H1 (cell line): ENCODE data around the gene IP6K3. TPM values are rescaled to one million over a fixed set of nuclear protein-coding genes. Genes with fewer than 3 reads are reported as not detected.

Experiments
- CTCF ChIA-PET: fragments of 300-600 bp; sonication (Branson Sonifier 250); formaldehyde crosslinking; loops from one replicate; lab custom pipeline; 2021; ENCODE audit not compliant: partially characterized antibody; lab: Charles Lee
- POLR2A ChIA-PET: fragments of 300-600 bp; sonication (Branson Sonifier 250); formaldehyde crosslinking; loops from one replicate; lab custom pipeline; 2021; ENCODE audit warnings: inconsistent platforms; ENCODE audit not compliant: partially characterized antibody; lab: Charles Lee
- DNase-seq, 2 experiments: peaks; one replicate each; pipeline versions ENCODE4 v3.0.0 to v3.0.0-alpha.2; 2010 to 2022; ENCODE audit warnings: low spot score in 2 of 2, low read depth in 1 of 2, mixed read lengths in 1 of 2
- FAIRE-seq: peaks from 2 replicates; lab custom pipeline; 2011; peaks lifted over from hg19 to GRCh38; lab: Jason Lieb, UNC
- H2AFZ ChIP-seq: 2 replicates; pipeline ENCODE4 v1.8.1; 2012; ENCODE audit warnings: low read length, inconsistent platforms
- H2AK5ac ChIP-seq: 2 replicates; pipeline ENCODE4 v1.6.1; 2013; ENCODE audit warnings: low read depth, low read length
- H2BK120ac ChIP-seq: replicated peaks from 2 replicates; pipeline ENCODE3; 2013; ENCODE audit warnings: low read depth, low read length, inconsistent platforms
- H2BK12ac ChIP-seq: 2 replicates; pipeline ENCODE4 v1.6.1; 2013; ENCODE audit warnings: low read depth, low read length
- H2BK15ac ChIP-seq: 2 replicates; pipeline ENCODE4 v1.6.1; 2013; ENCODE audit warnings: low read length
- H2BK20ac ChIP-seq: 2 replicates; pipeline ENCODE4 v1.6.1; 2013; ENCODE audit warnings: low read length
- H2BK5ac ChIP-seq: 2 replicates; pipeline ENCODE4 v1.6.1; 2013; ENCODE audit warnings: low read depth, low read length
- H3K14ac ChIP-seq: 2 replicates; pipeline ENCODE4 v1.6.1; 2013; ENCODE audit warnings: inconsistent platforms; ENCODE audit not compliant: insufficient read length
- H3K18ac ChIP-seq: 2 replicates; pipeline ENCODE4 v1.6.1; 2013; ENCODE audit warnings: low read length; ENCODE audit errors: extremely low read depth
- H3K23ac ChIP-seq: 2 replicates; pipeline ENCODE4 v1.6.1; 2013; ENCODE audit warnings: inconsistent platforms; ENCODE audit not compliant: insufficient read length
- H3K23me2 ChIP-seq: 2 replicates; pipeline ENCODE4 v1.6.1; 2013; ENCODE audit warnings: low read depth, low read length
- H3K27ac ChIP-seq: 2 replicates; pipeline ENCODE4 v1.6.1; 2011; ENCODE audit warnings: low read depth, low read length, inconsistent platforms
- H3K27me3 ChIP-seq, 4 experiments: replicated peaks in 1 of 4; 1 replicate in 1 of 4; 2 replicates in 3 of 4; pipeline versions ENCODE4 v1.6.1 to v1.8.1; 2011 to 2013; ENCODE audit warnings: low read length in 3 of 4, mild to moderate bottlenecking in 3 of 4, inconsistent platforms in 2 of 4, mixed read lengths in 2 of 4, moderate library complexity in 1 of 4; ENCODE audit not compliant: control insufficient read depth in 3 of 4, insufficient read depth in 3 of 4; ENCODE audit errors: extremely low read depth in 1 of 4
- H3K36me3 ChIP-seq, 4 experiments: 2 replicates each; pipeline versions ENCODE4 v1.6.1 to v1.8.1; 2011 to 2013; ENCODE audit warnings: mild to moderate bottlenecking in 4 of 4, low read length in 3 of 4, moderate library complexity in 2 of 4, control low read depth in 1 of 4, inconsistent platforms in 1 of 4; ENCODE audit not compliant: insufficient read depth in 4 of 4, control insufficient read depth in 2 of 4
- H3K4ac ChIP-seq: replicated peaks from 2 replicates; pipeline ENCODE3; 2013; ENCODE audit warnings: low read length, low read depth, mixed read lengths, inconsistent platforms; ENCODE audit not compliant: insufficient read length
- H3K4me1 ChIP-seq, 4 experiments: replicated peaks in 1 of 4; 1 replicate in 1 of 4; 2 replicates in 3 of 4; pipeline versions ENCODE4 v1.6.1 to v1.8.1; 2011 to 2013; ENCODE audit warnings: low read length in 3 of 4, inconsistent platforms in 2 of 4, mixed read lengths in 1 of 4; ENCODE audit not compliant: insufficient read depth in 4 of 4, control insufficient read depth in 3 of 4
- H3K4me2 ChIP-seq, 2 experiments: 2 replicates each; pipeline versions ENCODE4 v1.6.1 to v1.8.1; 2011 to 2013; ENCODE audit warnings: low read depth in 2 of 2, low read length in 2 of 2, control low read depth in 1 of 2, inconsistent platforms in 1 of 2, mild to moderate bottlenecking in 1 of 2; ENCODE audit not compliant: insufficient read depth in 1 of 2
- H3K4me3 ChIP-seq, 4 experiments: fragments of 200-600, 300-600 bp in 1 of 4; sonication (generic), shearing (Covaris generic), sonication (Bioruptor Twin) in 1 of 4; 2 replicates each; pipeline versions ENCODE4 v1.5.1 to v1.8.1; 2011 to 2016; ENCODE audit warnings: low read length in 4 of 4, low read depth in 3 of 4, control low read depth in 2 of 4, inconsistent platforms in 2 of 4, mild to moderate bottlenecking in 2 of 4, mixed read lengths in 1 of 4, moderate library complexity in 1 of 4; ENCODE audit not compliant: insufficient read depth in 2 of 4; ENCODE audit errors: extremely low read depth in 1 of 4
- H3K56ac ChIP-seq: replicated peaks from 2 replicates; pipeline ENCODE3; 2013; ENCODE audit warnings: low read depth, mild to moderate bottlenecking, mixed read lengths, low read length, inconsistent platforms; ENCODE audit not compliant: insufficient read length
- H3K79me1 ChIP-seq: 2 replicates; pipeline ENCODE4 v1.6.1; 2013; ENCODE audit warnings: low read depth, low read length, control low read depth
- H3K79me2 ChIP-seq, 2 experiments: 2 replicates each; pipeline versions ENCODE4 v1.6.1 to v1.8.1; 2012 to 2013; ENCODE audit warnings: low read length in 2 of 2, mild to moderate bottlenecking in 2 of 2, inconsistent platforms in 1 of 2; ENCODE audit not compliant: insufficient read depth in 2 of 2, control insufficient read depth in 1 of 2
- H3K9ac ChIP-seq, 4 experiments: replicated peaks in 1 of 4; 1 replicate in 1 of 4; 2 replicates in 3 of 4; pipeline versions ENCODE4 v1.6.1 to v1.8.1; 2011 to 2013; ENCODE audit warnings: low read depth in 3 of 4, low read length in 3 of 4, control low read depth in 2 of 4, mild to moderate bottlenecking in 2 of 4, moderate library complexity in 2 of 4, inconsistent platforms in 1 of 4; ENCODE audit errors: extremely low read depth in 1 of 4
- H3K9me3 ChIP-seq, 2 experiments: 2 replicates each; pipeline versions ENCODE4 v1.6.1 to v1.8.1; 2012 to 2013; ENCODE audit warnings: mild to moderate bottlenecking in 2 of 2, moderate library complexity in 2 of 2, control low read depth in 1 of 2, inconsistent platforms in 1 of 2, low read depth in 1 of 2, low read length in 1 of 2, mixed read lengths in 1 of 2; ENCODE audit not compliant: insufficient read depth in 2 of 2
- H4K20me1 ChIP-seq, 2 experiments: replicated peaks in 1 of 2; 2 replicates each; pipeline versions ENCODE3 to v1.8.1; 2011 to 2013; ENCODE audit warnings: inconsistent platforms in 2 of 2, low read length in 2 of 2, mild to moderate bottlenecking in 1 of 2; ENCODE audit not compliant: insufficient read depth in 2 of 2, control insufficient read depth in 1 of 2
- H4K5ac ChIP-seq: 2 replicates; pipeline ENCODE4 v1.6.1; 2013; ENCODE audit warnings: low read length, low read depth, mixed read lengths, inconsistent platforms; ENCODE audit not compliant: insufficient read length
- H4K8ac ChIP-seq: 2 replicates; pipeline ENCODE4 v1.8.0; 2013; ENCODE audit warnings: mild to moderate bottlenecking, moderate library complexity, low read length, inconsistent platforms; ENCODE audit not compliant: insufficient read depth; ENCODE audit errors: extremely low read depth
- H4K91ac ChIP-seq: replicated peaks from 2 replicates; pipeline ENCODE3; 2013; ENCODE audit warnings: low read length, mixed read lengths, inconsistent platforms; ENCODE audit not compliant: insufficient read length
- BCL11A ChIP-seq, 2 experiments: IDR thresholded peaks; one replicate each; pipeline ENCODE4 v1.6.1; 2011; ENCODE audit warnings: low read depth in 2 of 2, low read length in 2 of 2, mild to moderate bottlenecking in 2 of 2
- BRCA1 ChIP-seq: IDR thresholded peaks from 2 replicates; pipeline ENCODE4 v1.6.1; 2012; ENCODE audit warnings: low read depth, low read length, improper control_type of control experiment
- CBX5 ChIP-seq: fragments of 300-800, 300-1000 bp; sonication (generic); IDR thresholded peaks from 2 replicates; pipeline ENCODE4 v1.7.1; 2016; ENCODE audit warnings: antibody characterized with exemption, low read length, low read depth
- EZH2 ChIP-seq: fragments of 200-600 bp; sonication (generic); IDR thresholded peaks from 2 replicates; pipeline ENCODE4 v1.7.1; 2012; ENCODE audit warnings: low read depth, mild to moderate bottlenecking, moderate library complexity, low read length, inconsistent platforms; ENCODE audit not compliant: severe bottlenecking
- KDM1A ChIP-seq: fragments of 200-600, 300-600 bp; sonication (generic); IDR thresholded peaks from 2 replicates; pipeline ENCODE4 v1.7.1; 2016; ENCODE audit warnings: mild to moderate bottlenecking, low read length, borderline replicate concordance
- NRF1 ChIP-seq: IDR thresholded peaks from 2 replicates; pipeline ENCODE4 v1.6.1; 2011; ENCODE audit warnings: mild to moderate bottlenecking, low read depth, low read length, improper control_type of control experiment
- PHF8 ChIP-seq: fragments of 200-600 bp; sonication (generic); conservative IDR thresholded peaks from 2 replicates; pipeline ENCODE4 v1.7.1; 2012; ENCODE audit warnings: low read depth, mild to moderate bottlenecking, inconsistent platforms, low read length, moderate library complexity
- POLR2AphosphoS5 ChIP-seq: IDR thresholded peaks from 2 replicates; pipeline ENCODE4 v1.6.1; 2011; ENCODE audit warnings: low read depth, low read length
- RXRA ChIP-seq: IDR thresholded peaks from 2 replicates; pipeline ENCODE4 v1.6.1; 2011; ENCODE audit warnings: low read depth, mild to moderate bottlenecking, low read length, moderate library complexity; ENCODE audit not compliant: insufficient read depth
- SP2 ChIP-seq: IDR thresholded peaks from 2 replicates; pipeline ENCODE4 v1.6.1; 2012; ENCODE audit warnings: mild to moderate bottlenecking, low read length, inconsistent platforms
- SUZ12 ChIP-seq: fragments of 200-600 bp; sonication (generic); IDR thresholded peaks from 2 replicates; pipeline ENCODE4 v1.6.1; 2012; ENCODE audit warnings: mild to moderate bottlenecking, inconsistent platforms, low read length, moderate library complexity, mixed read lengths
- TEAD4 ChIP-seq: IDR thresholded peaks from 2 replicates; pipeline ENCODE4 v1.6.1; 2012; ENCODE audit warnings: low read depth, low read length, inconsistent platforms, mixed read lengths
- WGBS, 2 experiments: shearing (Covaris generic) in 1 of 2; methylation state at CpG; one replicate each; pipeline versions ENCODE4 v1.1.6 to v1.1.7; 2013 to 2015; ENCODE audit warnings: low lambda C conversion rate in 2 of 2, mixed read lengths in 2 of 2, inconsistent platforms in 1 of 2, low coverage in 1 of 2, missing lambda C conversion rate in 1 of 2; ENCODE audit not compliant: insufficient replicate concordance in 2 of 2, insufficient coverage in 1 of 2, insufficient read length in 1 of 2; ENCODE audit errors: extremely low coverage in 1 of 2, missing lambda C conversion rate in 1 of 2; 5-methylcytosine and 5-hydroxymethylcytosine counted together
- polyA plus RNA-seq, 7 experiments: library from polyadenylated mRNA; depleted of rRNA in 3 of 7; stranded (reverse) in 5 of 7; unstranded in 2 of 7; fragments of >200 nt in 5 of 7; fragments of 200-250 nt in 2 of 7; gene quantifications; 1 replicate in 5 of 7; 2 replicates in 1 of 7; 4 replicates in 1 of 7; pipeline versions ENCODE4 v1.2.1 to v1.2.3, GENCODE V29; 2011 to 2013; ENCODE audit warnings: missing spikeins in 2 of 7, mixed read lengths in 2 of 7
- total RNA-seq: library from RNA; stranded (reverse); fragmentation: NEBNext Ultra II Directional; extraction: Animal tissue kit (Norgen Biotek cat#: 25700); gene quantifications from 2 replicates; pipeline ENCODE4 v1.2.1, GENCODE V29; 2021
- TF ChIP-seq, protein P1 (sequence below): IDR thresholded peaks from 2 replicates; pipeline ENCODE4 v1.6.1; 2011; ENCODE audit warnings: low read length, improper control_type of control experiment

Gene IP6K3
- total and polyA plus RNA-seq, 2 of the 8 experiments (the other 6 are each of a cell fraction or from before 2014, with no cell fraction given): 0.22 to 0.73 TPM

DNA sequence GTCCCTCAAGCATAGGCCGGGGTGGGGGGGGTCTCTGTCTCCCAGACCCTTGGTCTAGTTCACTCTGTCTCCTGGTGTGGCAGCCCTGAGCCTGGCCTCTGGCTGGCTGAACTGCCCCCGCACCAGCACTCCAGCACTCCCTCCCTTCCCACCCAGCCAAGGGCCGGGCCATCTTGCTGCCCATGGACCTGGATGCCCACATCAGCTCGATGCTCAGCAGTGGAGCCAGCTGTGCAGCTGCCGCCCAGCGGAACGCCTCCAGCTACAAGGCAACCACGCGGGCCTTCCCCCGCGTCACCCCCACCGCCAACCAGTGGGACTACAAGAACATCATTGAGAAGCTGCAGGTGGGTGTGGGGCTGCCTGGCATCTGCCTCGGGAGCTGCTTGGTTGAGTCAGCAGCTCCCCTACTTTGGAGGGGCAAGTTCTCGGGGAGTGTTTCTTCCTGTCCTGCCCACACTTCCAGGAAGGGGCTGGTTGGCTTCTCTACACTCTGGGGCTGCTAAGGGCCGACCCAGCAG is 63.6 kb downstream of the IP6K3 start:
- POLR2A ChIA-PET: interaction anchor here (0.8 to 1.5 kb wide), 4 partner anchors 10 to 27 kb away, joined by 3 to 5 read pairs (median 4); no protein-coding TSS in a partner anchor
- TF ChIP-seq PHF8 (no peak), BCL11A (IDR thresholded peaks at IDR 0.05; ENCODE audit: low read depth in 2 of 2, low read length in 2 of 2) (no peak), RXRA (no peak), SUZ12 (no peak), KDM1A (no peak), POLR2AphosphoS5 (no peak), NRF1 (no peak), EZH2 (no peak), TEAD4 (no peak), CBX5 (no peak), BRCA1 (no peak), SP2 (no peak)
- TF ChIP-seq, protein P1, sequence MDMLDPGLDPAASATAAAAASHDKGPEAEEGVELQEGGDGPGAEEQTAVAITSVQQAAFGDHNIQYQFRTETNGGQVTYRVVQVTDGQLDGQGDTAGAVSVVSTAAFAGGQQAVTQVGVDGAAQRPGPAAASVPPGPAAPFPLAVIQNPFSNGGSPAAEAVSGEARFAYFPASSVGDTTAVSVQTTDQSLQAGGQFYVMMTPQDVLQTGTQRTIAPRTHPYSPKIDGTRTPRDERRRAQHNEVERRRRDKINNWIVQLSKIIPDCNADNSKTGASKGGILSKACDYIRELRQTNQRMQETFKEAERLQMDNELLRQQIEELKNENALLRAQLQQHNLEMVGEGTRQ: no peak

More for the DNA sequence above, 63.6 kb downstream of the IP6K3 start:
- DNase-seq: no peak
- no peak overlapping the region for H2AK5ac ChIP-seq
- H2BK5ac ChIP-seq: no peak overlapping the region
- H4K91ac ChIP-seq: no peak overlapping the region
- H3K79me1 ChIP-seq: no peaks in the 10 kb centered on the region
- H3K14ac ChIP-seq: no peak overlapping the region
- H4K8ac ChIP-seq: no peak overlapping the region
- no peak for FAIRE-seq
- H3K4me2 ChIP-seq: no peak overlapping the region
- H3K79me2 ChIP-seq: no peaks in the 10 kb centered on the region
- H2AFZ ChIP-seq: no peak overlapping the region
- no peak overlapping the region for H2BK15ac ChIP-seq
- no peak overlapping the region for H2BK120ac ChIP-seq
- no peaks in the 10 kb centered on the region for H3K4me1 ChIP-seq
- peaks cover 0 to 15% of the 10 kb centered on the region in 2 experiments for H4K20me1 ChIP-seq
- no peaks in the 10 kb centered on the region for H3K9me3 ChIP-seq
- H3K23me2 ChIP-seq: no peaks in the 10 kb centered on the region
- H3K4ac ChIP-seq: no peak overlapping the region
- CTCF ChIA-PET: interaction anchor here (0.8 to 2.6 kb wide), 12 partner anchors 10 to 100 kb away, joined by 3 to 16 read pairs (median 4); no protein-coding TSS in a partner anchor
- WGBS, 2 experiments: 98% methylated on average over 15 of the region's 15 CpGs; no CpG with 5 or more reads in 1 of the 2 experiments
- H3K56ac ChIP-seq: no peak overlapping the region
- H2BK20ac ChIP-seq: no peak overlapping the region
- no peak overlapping the region for H3K27ac ChIP-seq
- no peak overlapping the region for H3K23ac ChIP-seq
- no peak overlapping the region for H3K18ac ChIP-seq
- H3K4me3 ChIP-seq: no peak overlapping the region
- no peak overlapping the region for H3K9ac ChIP-seq
- H3K27me3 ChIP-seq: no peaks in the 10 kb centered on the region
- no peak overlapping the region for H4K5ac ChIP-seq
- no peak overlapping the region for H2BK12ac ChIP-seq
- peaks cover 12 to 59% (median 42%) of the 10 kb centered on the region in 4 experiments; a peak in 6 of 8 replicates for H3K36me3 ChIP-seq
